Raji (cell line): Measurements from ENCODE around the gene MLC1.

ENCODE experiments used
- POLR2A ChIP-seq: IDR thresholded peaks from 2 replicates; pipeline ENCODE4 v1.6.1; 2011; ENCODE audit warnings: low read depth, low read length, control low read depth; ENCODE audit not compliant: insufficient read depth

The MLC1 gene

DNA sequence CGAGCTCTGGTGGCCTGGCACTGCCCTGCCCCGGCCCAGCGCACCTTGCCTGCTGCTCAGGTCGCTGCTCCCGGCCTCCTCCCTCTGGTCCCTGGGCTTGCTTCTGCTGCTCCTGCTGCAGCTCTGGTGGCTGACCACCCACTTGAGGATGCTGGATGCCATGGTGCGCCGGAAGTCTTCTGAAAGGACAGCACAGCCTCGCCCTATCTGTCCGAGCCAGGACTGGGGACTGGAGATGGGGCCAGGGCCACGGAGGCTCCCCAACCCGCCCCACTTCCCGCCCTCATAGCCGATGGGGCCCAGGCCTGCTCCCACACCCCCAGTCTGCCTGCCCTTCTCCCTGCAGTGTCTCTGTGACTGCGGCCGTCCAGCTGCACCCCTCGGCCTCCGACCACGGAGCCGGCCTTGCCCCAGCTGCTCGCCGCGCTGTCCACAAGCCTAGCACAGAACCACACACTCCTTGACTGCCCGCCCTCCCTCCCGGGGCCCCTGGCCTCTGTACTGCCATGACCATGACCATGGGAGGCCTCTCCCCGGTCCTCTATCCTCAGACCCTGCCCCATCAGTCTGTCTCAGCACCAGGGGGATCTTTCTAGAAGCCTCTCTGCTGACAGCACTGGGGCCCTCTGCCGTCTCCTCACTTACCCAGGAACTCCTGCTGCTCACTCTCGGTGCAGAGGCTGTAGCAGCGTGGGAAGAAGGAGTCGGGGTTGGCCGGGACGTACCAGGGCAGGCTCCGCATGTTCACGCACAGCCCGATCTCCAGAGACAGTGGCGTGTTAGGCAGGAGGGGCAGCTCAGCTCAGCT, 39.8 kb downstream of the MLC1 start:
- no peak for TF ChIP-seq POLR2A

GRCh38 chr22:50044485-50045118, 40.6 kb downstream of the MLC1 start:
- no peak for TF ChIP-seq POLR2A

DNA sequence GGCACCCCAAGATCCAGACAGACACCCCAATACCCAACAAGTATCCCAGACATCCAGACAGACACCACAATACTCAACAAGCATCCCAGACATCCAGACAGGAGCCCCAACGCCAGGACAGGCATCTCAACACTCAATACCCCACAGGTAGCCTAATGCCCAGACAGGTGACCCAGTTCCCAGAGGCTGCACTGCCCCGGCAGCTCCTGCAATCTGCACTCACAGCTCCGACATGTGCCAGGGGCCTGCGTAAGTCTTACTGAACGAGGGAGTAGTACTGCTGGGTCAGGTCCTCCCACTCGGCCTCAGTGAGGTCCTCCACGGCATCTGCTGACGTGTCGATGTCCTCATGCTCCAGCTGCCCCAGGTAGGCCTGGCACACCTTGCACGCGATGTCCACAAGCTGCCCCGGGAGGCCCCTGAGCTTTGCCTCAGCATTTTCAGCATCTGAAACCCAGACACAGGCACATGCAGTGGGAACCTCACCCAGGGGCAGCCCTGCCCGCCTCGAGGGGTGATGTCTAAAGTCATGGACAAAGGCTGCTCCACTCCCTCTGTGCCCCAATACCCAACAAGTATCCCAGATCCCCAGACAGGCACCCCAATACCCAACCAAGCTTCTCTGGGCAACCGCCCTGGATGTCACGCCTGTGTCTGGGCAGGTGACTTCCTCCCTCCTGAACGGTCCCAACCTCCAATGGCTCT, 43.7 kb downstream of the MLC1 start:
- no peak for TF ChIP-seq POLR2A

DNA sequence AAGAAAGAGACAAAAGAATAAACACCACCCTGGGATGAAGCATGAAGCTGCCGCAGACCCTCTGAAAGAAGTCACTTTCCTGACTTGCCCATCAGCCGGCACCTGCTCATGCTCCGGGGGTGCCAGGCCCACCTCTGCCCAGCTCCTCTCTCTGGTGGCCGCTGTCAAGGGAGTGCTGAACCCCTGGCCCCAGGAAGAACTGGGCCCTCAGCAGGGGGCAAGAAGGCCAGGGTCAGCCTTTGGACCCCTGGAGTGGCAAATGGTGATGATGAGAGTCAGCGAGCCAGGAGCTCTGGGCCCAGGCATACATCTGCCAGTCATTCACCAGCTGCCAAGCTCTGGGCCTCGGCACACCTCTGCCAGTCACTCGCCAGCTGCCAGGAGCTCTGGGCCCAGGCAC, 44.5 kb downstream of the MLC1 start:
- TF ChIP-seq POLR2A, result no peak

DNA sequence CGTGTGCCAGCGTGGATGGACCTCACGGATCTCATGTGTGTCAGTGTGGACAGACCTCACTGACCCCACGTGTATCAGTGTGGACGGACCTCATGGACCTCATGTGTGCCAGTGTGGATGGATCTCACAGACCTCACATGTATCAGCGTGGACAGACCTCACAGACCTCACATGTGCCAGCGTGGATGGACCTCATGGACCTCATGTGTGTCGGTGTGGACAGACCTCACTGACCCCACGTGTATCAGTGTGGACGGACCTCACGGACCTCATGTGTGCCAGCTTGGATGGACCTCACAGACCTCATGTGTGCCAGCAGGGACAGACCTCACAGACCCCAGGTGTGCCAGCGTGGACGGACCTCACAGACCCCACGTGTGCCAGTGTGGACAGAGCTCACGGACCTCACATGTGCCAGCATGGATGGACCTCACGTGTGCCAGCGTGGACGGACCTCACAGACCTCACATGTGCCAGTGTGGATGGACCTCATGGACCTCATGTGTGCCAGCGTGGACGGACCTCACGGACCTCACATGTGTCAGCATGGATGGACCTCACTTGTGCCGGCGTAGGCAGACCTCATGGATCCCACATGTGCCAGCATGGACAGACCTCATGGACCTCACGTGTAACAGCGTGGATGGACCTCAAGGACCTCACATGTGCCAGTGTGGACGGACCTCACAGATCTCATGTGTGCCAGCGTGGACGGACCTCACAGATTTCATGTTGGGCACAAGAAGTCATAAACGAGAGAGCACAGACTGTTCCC, 45.4 kb downstream of the MLC1 start:
- TF ChIP-seq POLR2A, result no peak

- TF ChIP-seq POLR2A, result no peak
Measured at GRCh38 chr22:50035976-50036724, 49.1 kb downstream of the MLC1 start.

GRCh38 chr22:50035131-50035881, 49.9 kb downstream of the MLC1 start:
- TF ChIP-seq POLR2A, result no peak

GRCh38 chr22:50034126-50035081, 50.8 kb downstream of the MLC1 start:
- TF ChIP-seq POLR2A, result no peak

GRCh38 chr22:50032941-50033601, 52.2 kb downstream of the MLC1 start:
- no peak for TF ChIP-seq POLR2A

DNA sequence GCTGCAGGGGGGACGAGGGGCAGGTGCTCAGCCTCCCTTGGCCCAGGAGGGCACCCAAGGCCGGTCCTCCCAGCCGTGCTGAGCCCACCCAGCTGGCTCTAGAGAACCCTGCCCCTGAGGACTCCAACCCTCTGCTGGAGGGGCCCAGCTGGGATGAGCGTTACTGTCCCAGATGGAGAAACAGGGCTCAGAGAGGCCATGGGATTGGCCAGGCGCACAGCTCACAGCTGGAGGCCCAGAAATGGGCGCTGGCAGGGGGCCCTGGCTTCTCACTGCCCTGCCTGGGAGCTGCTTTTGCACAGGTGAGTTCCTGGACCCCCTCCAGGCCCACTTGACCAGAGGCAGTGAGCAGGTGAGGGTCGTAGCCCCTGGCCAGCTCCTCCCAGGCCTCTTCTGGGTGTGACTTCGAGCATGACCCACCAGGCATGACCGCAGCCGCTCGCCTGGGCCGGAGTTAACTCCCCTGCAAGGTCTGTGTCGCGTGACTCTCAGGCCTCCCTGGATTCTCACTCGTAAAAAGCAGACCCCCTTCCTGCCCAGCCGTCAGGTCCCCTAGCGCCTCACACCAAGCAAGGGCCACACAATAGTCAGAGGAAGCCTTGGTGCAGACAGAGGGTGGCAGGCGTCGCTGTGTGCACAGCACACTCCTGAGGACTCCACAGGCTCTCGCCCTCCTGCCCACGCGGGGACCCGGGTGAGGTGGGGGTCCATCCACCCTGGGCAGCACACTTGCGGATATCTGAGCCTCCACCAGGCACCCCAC, 52.9 kb downstream of the MLC1 start:
- TF ChIP-seq POLR2A, result no peak
